Lung microvascular endothelial cell (primary cell): ENCODE measurements around the gene ZNF14. TPM values are rescaled to one million over a fixed set of nuclear protein-coding genes. Genes with fewer than 3 reads are reported as not detected.

Experiments
- total RNA-seq: library from RNA; depleted of rRNA; stranded (reverse); fragments of >200 nt; gene quantifications from 2 replicates; pipeline ENCODE4 v1.2.1, GENCODE V29; 2014

The ZNF14 gene
- total RNA-seq, 1 donor from 2014 or later = 5.0 TPM

Other genes starting within 250 kb of the ZNF14 start
- 0.65 and 1.2 TPM in 2 replicates for gene TSSK6, start 217.6 kb downstream of the ZNF14 start, total RNA-seq
- 231 and 292 TPM in 2 replicates for gene NDUFA13, start 216.9 kb downstream of the ZNF14 start, total RNA-seq
- gene YJEFN3, start 204.2 kb downstream of the ZNF14 start, total RNA-seq = under 0.01 and 0.20 TPM in 2 replicates
- gene CILP2, start 194.8 kb downstream of the ZNF14 start, total RNA-seq = under 0.01 TPM in 1 of 2 replicates, not detected in the other
- not detected in 2 replicates for gene PBX4, start 114.4 kb downstream of the ZNF14 start, total RNA-seq
- 0.40 and 0.44 TPM in 2 replicates for gene LPAR2, start 104.9 kb downstream of the ZNF14 start, total RNA-seq
- 4.8 and 5.9 TPM in 2 replicates for gene GMIP, start 89.5 kb downstream of the ZNF14 start, total RNA-seq
- 16.1 and 22.0 TPM in 2 replicates for gene ATP13A1, start 69.4 kb downstream of the ZNF14 start, total RNA-seq
- 8.3 and 10.1 TPM in 2 replicates for gene ZNF101, start 64.3 kb downstream of the ZNF14 start, total RNA-seq
- 4.4 and 12.3 TPM in 2 replicates for gene ZNF506, start 88.6 kb upstream of the ZNF14 start, total RNA-seq
- gene ZNF253, start 132.8 kb upstream of the ZNF14 start, total RNA-seq = 2.6 and 4.4 TPM in 2 replicates
- 3.7 and 4.2 TPM in 2 replicates for gene ZNF93, start 167.8 kb upstream of the ZNF14 start, total RNA-seq